NCI-H1048 (cell line): ENCODE results near the gene SEMA3E.
"Not testable (repeated sequence)": the region's sequence is repeated elsewhere in the genome, so short reads cannot be mapped to it uniquely, and the experiment has no call there.

Source experiments
- DNase-seq: peaks from one replicate; lab custom pipeline; 2025; lab: John Stamatoyannopoulos, UW

The SEMA3E gene

DNA sequence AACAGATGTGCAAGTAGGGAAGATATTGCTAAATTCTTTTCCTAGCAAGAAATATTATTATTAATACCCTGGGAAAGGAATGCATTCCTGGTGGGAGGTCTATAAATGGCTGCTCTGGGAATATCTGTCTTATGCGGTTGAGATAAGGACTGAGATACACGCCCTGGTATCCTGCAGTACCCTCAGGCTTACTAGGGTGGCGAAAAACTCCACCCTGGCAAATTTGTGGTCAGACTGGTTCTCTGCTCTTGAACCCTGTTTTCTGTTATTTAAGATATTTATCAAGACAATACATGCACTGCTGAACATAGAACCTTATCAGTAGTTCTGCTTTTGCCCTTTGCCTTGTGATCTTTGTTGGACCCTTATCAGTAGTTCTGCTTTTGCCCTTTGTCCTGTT, 96.4 kb downstream of the SEMA3E start:
- DNase-seq: not testable (repeated sequence)

DNA sequence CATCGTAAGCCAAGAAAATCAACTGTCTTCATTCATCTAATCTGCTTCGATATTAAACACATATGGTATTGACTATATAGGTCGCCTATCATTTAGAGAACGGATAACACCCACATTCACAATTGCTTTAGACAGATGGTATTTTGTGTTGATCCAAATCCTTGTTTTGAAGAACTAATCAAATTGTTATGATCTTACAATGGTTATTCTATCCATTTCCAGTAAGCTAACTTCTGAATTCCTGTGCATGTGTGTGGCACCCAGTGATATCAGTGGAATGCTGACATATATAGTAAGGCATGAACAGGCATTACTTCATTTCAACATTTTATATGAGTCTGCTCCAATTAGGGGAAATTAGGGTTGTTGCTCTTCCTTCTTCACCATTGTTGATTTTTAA, 98.8 kb downstream of the SEMA3E start:
- DNase-seq: no peak

DNA sequence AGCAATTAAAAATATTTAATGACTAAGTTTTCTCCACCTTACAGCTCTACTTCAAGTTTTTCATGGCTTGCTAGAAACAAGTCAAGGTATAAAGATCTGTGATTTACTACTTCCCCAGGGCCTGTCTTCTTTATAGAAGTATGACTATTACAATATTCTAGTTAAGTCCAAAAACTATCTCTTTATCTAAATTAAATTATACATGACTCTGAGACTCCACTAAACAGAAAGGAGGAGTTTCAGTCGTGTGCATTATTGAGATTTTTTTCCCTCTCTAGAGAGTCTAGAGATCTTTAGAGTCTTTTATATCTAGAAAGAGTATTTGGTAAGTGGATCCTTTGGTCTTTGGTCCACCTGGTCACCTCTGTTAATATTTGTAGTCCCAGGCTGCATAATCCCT, 100.7 kb downstream of the SEMA3E start:
- no peak for DNase-seq

DNA sequence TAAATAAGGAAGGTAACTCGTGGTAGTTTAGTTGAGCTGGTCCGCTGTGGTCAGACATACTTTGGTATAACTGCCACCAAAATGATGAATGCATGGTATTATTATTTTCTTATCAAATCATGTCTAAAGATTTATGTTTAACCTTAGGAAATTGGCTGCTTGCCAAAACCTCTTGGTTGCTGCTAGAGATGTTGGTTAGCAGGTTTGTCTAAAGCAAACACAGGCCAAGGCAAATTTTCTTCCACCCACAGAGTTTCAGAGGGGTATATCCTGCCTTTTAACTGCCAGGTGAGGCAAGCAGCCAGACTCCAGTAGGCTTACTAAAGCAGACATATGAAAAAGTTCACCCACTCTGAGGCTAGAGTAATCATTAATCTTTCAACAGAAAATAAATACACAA, 101.4 kb downstream of the SEMA3E start:
- DNase-seq: peak; percentile 81

DNA sequence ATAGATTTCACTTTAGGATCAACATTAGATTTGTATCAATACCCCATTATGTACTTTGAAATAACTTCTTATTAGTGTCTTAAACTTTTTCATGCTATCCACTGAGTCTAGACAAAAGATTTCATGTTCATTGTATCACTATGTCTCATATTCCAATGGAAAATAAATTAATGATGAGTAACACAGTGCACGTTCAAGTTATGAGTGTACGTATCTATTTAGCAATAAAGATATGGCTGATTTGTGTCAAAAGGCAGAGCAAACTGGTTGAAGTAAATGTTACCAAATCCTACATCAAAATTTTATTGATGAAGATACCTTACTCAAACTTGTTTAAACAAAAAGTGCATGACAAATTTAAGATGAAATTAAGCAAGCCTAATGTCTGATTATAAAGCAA, 102.4 kb downstream of the SEMA3E start:
- no peak for DNase-seq

DNA sequence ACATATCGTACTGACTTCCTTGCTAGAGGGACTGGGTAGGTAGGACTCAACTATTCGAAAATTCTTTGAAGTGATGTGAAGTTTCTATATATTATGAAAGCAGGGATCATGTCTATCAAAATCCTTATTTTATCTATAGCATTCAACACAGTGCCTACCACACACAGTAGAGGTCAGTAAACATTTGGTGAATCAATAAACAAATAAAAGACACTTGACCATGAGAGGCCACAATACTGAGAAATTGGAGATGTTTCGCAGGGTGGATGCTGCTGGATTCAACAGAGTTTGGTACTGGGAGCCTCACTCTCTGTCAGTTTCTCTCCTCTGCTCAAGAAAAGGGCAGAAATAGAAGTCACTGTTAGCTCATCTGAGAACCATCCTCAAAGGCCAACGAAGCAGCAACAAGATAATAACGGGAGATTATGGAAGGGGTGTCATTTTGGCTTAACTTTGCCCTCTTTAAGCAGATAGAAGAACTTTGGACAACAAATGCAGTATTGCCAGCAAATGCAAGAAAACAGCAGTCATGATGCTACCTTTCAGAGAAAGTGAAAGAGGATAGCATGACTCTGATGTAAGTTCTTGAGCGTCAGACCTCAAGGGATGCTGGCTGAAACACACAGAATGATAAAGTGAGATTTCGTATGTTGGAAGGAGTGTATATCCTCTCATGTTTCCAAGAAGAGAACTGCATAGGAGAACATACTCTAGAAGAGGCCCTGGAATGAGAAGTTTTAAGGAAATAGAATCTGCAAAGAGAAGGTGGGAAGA, 107.6 kb downstream of the SEMA3E start:
- DNase-seq: no peak

DNA sequence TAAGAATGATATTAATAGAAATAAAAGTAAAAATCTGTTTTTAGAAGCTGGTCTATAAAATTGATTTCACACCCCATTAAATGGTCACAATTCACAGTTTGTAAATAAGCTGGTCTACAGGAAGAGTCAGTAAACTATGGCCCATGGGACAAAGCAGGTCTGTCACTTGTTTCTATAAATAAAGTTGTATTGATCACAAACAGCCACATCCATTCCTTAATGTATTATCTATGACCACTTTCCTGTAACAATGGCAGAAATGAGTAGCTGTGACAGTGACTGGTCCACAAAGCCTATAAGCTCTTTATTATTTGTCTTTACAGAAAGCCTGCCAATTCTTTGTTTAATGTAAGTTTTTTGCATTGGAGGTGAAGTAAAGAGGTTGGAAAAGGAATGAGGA, 114.5 kb downstream of the SEMA3E start:
- no peak for DNase-seq

DNA sequence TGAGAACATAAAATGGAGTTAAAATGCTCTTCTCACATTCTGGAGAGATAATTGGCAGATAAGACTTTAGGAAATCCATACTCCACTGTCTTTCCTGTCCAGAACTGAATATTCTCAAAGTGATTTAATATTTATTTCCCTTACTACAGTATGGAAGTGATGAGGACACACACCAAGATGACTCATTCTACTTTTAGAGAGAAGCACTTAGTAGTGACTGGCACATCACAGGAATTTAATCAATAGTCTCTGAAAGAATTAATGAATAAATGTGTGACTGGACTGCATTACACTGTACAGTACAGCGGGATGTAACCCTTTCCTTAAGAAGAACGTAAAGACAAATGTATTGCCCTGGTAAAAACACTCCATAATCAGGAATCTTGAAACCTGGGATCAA, 116.7 kb downstream of the SEMA3E start:
- no peak for DNase-seq

DNA sequence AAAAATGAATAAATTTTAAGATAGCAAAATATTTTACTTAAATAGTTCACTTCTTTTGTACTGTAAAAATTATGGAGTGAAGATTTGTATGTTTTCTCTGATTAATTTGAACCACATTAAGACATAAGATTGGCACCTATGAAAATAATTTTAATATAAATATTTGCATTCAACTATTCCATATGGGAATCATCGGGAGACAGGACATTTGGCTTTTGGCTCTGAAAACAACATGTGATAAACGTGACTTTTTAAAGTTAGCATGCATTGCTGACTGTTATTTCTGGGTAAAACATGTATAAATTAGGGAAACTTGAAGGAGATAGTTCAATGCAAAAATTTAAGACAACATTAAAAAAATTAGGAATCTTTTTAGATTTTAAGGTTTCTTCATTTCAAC, 117.2 kb downstream of the SEMA3E start:
- no peak for DNase-seq

DNA sequence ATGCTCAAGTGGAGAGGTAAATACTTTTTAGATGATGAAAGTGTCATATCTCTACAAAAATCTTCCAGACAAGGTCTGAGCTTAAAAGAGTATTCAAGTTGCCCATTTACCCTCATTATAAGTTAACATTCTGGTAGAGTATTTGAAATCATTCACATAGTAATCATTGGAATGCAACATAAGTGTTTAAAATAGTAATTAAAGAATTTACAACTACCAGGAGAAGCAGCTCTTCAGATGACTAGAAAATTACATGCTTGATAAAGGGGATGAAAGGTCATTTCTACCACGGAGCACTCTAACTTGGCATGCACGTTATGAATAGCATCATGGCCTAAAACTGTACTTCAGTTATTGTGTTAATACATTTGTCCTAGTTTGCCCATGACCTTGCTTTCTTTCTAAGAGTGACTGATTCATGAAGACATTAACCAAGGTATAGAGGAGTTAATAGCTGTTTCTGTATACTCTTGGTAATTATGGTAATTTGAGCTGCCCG, 120.0 kb downstream of the SEMA3E start:
- no peak for DNase-seq

DNA sequence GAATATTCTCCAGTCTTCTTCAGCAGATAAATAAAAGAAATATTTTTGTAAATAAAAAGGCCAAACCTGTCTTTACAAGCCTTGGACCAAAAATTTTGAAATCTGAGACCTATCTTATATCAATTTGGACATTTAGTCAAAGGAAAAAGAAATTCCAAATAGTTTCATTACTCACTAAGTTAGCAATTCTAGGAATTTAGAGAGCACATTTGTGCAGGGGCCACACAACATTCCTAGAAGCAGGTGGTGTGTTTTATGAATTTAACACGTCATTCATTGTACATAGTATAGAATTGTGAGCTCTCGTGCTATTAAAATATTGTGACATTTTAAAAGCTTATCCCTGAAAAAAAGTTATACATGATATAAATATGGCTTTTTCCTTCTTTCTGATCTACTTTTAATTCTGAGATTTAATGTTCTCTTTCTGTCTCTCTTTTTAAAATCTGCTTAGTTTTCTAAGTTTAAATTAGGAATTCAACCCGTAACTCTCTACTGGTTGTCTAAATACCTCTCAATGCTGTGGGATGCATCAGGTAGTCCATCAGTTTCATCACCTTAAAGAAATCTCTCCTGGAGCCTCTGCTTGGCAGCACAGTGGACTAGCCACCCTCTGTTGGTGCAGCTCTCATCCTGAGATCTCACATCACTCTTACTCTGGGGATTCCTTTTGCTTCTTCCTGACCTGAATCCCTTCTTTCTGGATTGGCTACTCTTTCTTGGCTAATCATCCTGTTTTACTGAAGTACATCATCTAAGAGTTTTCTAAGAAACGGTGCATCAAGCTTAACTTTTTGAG, 124.5 kb downstream of the SEMA3E start:
- DNase-seq: no peak

DNA sequence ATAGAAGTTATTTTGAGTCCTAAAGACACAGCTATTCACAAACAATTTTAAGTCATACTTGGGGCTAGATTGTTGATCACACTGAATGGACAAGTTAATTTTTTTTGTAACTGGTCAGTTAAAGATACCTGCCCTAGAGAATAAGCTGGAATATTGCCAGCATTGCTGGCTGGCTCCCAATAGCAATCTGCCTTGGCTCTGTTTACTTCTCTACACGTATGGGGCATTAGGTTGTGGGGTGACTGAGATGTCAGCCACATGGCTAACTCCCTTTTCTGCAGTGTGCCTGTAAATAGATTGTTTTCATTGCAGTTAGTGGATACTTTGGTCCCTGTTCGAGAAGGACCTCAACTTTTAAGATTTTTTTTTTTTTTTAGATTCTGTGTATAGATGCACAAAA, 128.2 kb downstream of the SEMA3E start:
- no peak for DNase-seq

DNA sequence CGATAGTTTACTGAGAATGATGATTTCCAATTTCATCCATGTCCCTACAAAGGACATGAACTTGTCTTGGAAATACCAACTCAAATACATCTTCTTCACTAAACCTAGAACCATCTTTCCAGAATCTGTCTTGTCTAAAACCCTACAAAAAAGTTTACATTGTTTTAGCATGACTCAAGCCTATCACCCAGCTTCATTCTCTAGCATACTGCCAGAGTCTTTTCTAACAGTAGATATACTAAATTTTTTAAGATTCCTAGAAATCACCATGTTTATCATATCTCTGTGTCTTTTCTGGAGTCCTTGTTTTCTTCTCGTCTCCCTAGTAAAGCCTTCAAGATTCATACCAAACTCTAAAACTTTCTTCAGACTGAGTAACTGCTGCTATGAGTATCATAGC, 129.7 kb downstream of the SEMA3E start:
- no peak for DNase-seq

DNA sequence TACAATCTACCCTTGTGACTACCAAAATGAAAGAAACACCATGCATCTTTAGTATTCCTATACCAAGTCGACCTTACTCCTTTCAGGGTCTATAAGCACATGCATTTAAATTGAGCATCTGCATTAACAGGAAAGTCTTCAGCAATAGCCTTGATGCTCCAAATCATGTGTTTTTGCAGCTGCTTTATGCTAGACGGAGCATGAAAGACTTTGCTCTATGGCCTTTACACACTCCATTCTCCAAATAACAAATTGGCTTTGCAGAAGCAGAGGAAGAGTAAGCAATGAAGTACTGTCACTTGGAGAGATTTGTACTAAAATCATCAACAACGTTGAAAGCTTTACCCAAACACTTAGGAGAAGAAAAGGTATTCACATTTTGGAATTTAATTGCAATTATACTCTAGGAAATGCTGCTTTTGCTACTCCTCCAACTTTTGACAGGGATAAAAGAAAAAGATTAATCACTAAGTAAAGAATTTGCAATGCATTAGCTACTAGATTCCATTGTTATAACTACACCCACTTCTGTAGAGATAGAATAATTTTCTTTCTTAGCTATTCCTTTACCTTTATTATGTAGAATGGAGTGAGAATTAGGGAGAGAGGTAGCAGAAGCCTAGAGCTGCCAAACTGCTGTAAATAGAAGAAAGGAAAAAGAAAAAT, 131.8 kb downstream of the SEMA3E start:
- no peak for DNase-seq

DNA sequence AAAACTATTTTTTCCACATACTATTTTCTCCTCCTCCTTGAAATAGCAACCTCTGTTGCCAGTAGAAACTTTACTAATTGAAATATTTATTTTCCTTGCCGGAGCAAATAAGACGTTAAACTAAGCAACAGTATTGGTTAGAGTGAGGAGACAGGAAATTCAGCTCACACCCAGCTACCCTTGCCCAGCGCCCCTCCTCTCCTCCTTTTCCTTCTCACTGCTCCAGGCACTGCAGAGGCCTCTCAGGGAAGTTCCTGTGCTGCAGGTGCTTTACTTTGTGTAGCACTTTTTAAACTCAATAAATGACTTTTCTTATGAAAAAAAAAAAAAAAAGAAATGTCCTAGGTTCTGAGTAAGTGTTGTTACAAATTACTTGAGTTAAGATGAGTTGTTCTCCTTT, 134.0 kb downstream of the SEMA3E start:
- DNase-seq: no peak

DNA sequence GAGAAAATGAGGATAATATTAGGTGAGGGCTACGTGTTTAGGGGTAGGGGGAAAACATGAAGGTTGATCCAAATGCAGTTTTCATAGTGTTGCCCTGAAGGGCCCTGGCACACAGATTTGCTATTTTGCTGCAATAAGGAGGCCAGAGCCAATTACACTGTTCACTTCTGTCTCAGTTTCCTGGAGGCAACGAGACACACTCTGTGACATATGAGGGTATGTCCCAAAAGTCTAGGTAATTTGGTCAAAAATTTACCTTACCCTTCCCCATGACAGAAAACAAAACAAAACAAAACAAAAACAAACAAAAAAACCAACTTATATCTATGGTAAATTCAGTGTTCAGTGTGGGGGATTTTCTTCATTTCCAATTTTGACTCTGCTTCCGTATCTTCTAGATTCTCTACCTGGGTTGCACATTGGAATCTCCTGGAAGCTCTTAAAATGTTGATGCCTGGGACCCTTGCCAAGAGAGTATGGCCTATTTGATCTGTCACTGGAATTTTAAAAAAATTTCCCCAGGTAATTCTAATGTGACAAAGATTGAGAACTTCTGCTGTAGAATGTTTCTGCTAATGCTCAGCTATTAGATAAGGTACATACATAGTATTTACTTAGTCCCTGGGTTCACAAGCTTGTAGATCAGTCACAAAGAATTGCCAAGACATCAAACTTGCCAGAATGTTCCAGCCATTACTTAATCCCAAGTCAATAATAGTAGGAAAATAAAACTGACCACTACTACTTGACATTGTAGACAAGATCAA, 139.5 kb downstream of the SEMA3E start:
- DNase-seq: no peak

DNA sequence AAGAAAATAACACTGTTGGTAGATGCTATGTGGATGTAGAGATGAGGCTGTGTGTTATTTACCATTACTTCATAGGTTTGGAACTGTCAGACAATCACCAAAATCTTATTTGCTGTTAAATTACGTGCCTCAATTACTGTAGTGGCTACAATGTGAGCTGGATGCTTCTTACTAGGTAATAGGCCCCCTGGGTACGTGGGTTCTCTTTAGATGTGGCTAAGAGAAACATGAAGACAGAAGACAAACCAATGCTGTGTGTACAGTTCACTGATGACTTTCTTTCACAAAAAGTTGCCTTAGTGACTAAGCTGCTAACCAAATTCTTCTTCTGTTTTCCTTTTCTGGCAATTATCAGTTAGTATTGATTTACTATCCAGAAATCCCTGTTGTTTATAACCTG, 144.6 kb downstream of the SEMA3E start:
- no peak for DNase-seq

DNA sequence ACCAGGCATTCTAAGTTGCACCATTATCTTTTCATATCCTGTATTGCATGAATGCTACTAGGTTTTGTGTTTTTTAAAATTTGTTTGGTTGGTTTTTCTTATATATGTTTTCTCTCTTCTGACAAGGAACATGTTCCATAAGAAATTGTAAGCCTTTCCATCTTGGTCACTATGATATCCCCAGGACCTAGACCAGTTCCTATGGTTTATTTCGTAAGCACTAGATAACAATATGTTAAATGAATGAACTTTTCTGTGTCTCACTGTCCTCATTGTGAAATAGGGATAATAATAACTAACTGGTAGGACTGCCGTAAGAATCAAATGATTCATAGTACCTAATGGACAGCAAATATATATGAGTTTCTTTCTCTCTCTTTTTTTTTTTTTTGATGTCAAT, 146.3 kb downstream of the SEMA3E start:
- no peak for DNase-seq

DNA sequence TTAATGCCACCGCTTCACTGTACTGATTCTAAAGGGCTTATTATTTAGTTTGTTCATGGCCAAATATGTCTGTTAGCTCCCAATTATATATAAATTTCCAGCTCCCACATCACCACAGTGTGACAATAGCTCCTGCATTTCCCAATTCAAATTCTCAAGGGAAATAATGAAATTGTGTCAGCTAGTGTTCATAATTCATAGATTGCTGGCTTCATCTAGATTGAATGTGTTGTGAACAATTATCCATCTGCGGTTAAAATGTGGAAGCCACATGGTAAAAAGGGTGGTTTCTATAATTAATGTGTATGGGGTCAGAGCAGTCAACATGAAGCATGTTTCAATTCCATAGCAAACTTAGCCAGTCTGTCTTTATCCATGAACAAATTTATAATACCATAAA, 154.3 kb downstream of the SEMA3E start:
- DNase-seq: no peak

DNA sequence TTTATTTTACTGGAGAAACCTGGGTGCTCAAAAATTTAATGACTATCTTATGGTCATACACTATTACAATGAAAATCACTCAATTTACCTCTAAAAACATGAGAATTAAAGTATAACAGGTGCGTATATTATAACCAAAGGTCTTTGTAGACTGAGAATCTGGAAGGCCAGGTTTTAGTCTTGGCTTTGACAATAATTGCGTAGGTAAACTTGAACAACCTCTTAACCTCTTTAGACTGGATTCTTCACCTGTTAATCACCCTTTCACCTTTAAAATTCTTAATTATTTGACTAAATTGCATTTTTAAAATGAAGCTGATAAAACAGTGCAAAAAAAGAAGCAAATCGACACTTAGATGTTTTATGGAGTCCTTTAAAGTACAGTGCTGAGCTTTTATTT, 156.1 kb downstream of the SEMA3E start:
- no peak for DNase-seq

DNA sequence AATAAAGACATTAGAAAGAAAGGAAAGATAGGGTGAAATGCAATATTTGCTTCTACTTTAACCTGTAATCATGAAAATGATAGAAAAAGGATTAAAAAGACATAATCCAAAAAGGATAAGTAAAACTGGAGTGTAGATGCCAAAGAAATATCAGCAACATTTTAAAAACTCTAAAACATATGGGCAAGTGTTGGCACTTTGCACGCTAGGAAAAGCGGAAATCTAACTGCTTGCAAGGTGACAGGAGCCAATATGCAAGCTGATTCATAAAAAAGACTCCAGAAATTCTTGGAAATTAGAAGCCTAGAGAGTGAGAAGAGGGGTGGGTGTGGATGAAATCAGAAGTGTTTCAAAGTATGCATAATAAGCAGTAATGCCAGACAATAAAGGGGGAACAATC, 161.1 kb downstream of the SEMA3E start:
- no peak for DNase-seq

DNA sequence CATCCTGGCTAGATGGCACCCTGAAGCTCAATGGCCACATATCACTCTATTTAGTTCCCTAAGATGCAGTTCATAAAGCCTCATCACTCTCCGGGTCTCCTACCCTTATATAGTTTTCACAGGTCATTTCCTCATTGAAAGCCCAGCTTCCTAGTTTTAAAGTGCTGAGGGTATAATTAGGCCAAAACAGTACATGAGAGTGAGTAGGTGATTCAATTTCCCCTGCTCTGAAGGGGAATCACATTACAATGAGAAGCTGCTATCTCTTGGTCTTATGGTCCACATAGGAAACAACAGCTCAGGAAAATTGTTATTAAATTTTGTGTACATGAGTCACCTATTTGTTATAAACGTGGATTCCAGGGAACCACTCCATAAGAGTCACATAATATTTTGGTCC, 162.0 kb downstream of the SEMA3E start:
- no peak for DNase-seq
